SU-DHL-6 (cell line): ENCODE results near the gene WAC.
"Not testable (repeated sequence)": the region's sequence is repeated elsewhere in the genome, so short reads cannot be mapped to it uniquely, and the experiment has no call there.

Source experiments
- H2AFZ ChIP-seq: fragments of 200-600 bp; sonication (generic); 2 replicates; pipeline ENCODE4 v1.6.1; 2014; ENCODE audit warnings: low read depth, mild to moderate bottlenecking, moderate library complexity, mixed read lengths, antibody characterized with exemption, low read length; ENCODE audit not compliant: severe bottlenecking
- H3F3A ChIP-seq: fragments of 200-600 bp; shearing (Covaris generic); 2 replicates; pipeline ENCODE4 v1.6.0; 2016; ENCODE audit warnings: antibody characterized with exemption, mild to moderate bottlenecking; ENCODE audit not compliant: insufficient read depth
- H3K27ac ChIP-seq: fragments of 200-600 bp; sonication (generic); 2 replicates; pipeline ENCODE4 v1.5.1; 2016; ENCODE audit warnings: low read depth, mild to moderate bottlenecking, low read length, moderate library complexity, mixed read lengths
- H3K27me3 ChIP-seq: fragments of 200-600 bp; sonication (generic), shearing (Covaris generic); 2 replicates; pipeline ENCODE4 v1.6.0; 2014; ENCODE audit warnings: mild to moderate bottlenecking, low read length
- H3K36me3 ChIP-seq: fragments of 200-600 bp; sonication (generic); 2 replicates; pipeline ENCODE4 v1.6.1; 2014; ENCODE audit warnings: mild to moderate bottlenecking, low read length, mixed read lengths
- H3K4me2 ChIP-seq: fragments of 300-600, 200-600 bp; shearing (Covaris generic), sonication (generic); 2 replicates; pipeline ENCODE4 v1.6.0; 2014; ENCODE audit warnings: low read length, low read depth, mild to moderate bottlenecking; ENCODE audit not compliant: poor library complexity, severe bottlenecking
- H3K4me3 ChIP-seq: fragments of 200-600 bp; sonication (generic); 2 replicates; pipeline ENCODE4 v1.5.1; 2014; ENCODE audit warnings: antibody characterized with exemption, low read length, mild to moderate bottlenecking, mixed read lengths; ENCODE audit not compliant: insufficient read depth, poor library complexity, severe bottlenecking
- H3K79me2 ChIP-seq: fragments of 200-600 bp; sonication (generic); 2 replicates; pipeline ENCODE4 v1.6.1; 2014; ENCODE audit warnings: mild to moderate bottlenecking, low read length, moderate library complexity; ENCODE audit not compliant: insufficient read depth
- H3K9ac ChIP-seq: fragments of 200-600 bp; sonication (generic); 2 replicates; pipeline ENCODE4 v1.7.0; 2014; ENCODE audit warnings: mild to moderate bottlenecking, low read length
- H3K9me2 ChIP-seq: fragments of 200-600 bp; sonication (generic); replicated peaks from 2 replicates; pipeline ENCODE4 v1.6.1; 2014; ENCODE audit warnings: low read length; ENCODE audit not compliant: insufficient read depth
- H3K9me3 ChIP-seq: fragments of 200-600 bp; sonication (generic); 2 replicates; pipeline ENCODE4 v1.6.1; 2014; ENCODE audit warnings: low read length, mixed read lengths; ENCODE audit not compliant: insufficient read depth
- H4K20me1 ChIP-seq: fragments of 200-600 bp; sonication (generic); 2 replicates; pipeline ENCODE4 v1.6.1; 2014; ENCODE audit warnings: low read depth, mild to moderate bottlenecking, antibody characterized with exemption, low read length, moderate library complexity, mixed read lengths
- CTCF ChIP-seq: fragments of 200-600 bp; sonication (generic); IDR thresholded peaks from one replicate; pipeline ENCODE4 v1.5.1; 2017; ENCODE audit warnings: antibody characterized with exemption, mild to moderate bottlenecking, low read length, moderate library complexity; ENCODE audit not compliant: insufficient read depth, poor library complexity, severe bottlenecking
- EZH2phosphoT487 ChIP-seq: fragments of 200-600 bp; sonication (generic), shearing (Covaris generic); conservative IDR thresholded peaks from 2 replicates; pipeline ENCODE4 v1.6.1; 2018; ENCODE audit warnings: mild to moderate bottlenecking, antibody characterized with exemption, low read length, moderate library complexity, mixed read lengths

The WAC gene

GRCh38 chr10:28604567-28605536, 71.9 kb downstream of the WAC start:
- peaks cover 80% of the 10 kb centered on the region for H4K20me1 ChIP-seq
- no peak overlapping the region for H3K4me2 ChIP-seq
- no peak overlapping the region for H2AFZ ChIP-seq
- no peaks in the 10 kb centered on the region for H3K27me3 ChIP-seq
- no peak for TF ChIP-seq CTCF
- TF ChIP-seq EZH2phosphoT487 = no peak
- H3K9ac ChIP-seq = no peak overlapping the region
- no peak overlapping the region for H3K4me3 ChIP-seq
- H3K79me2 ChIP-seq = peaks cover 86% of the 10 kb centered on the region
- no peak overlapping the region for H3K27ac ChIP-seq
- H3K9me2 ChIP-seq = no peaks in the 10 kb centered on the region
- H3K9me3 ChIP-seq = no peaks in the 10 kb centered on the region
- H3K36me3 ChIP-seq = peaks cover 50% of the 10 kb centered on the region
- H3F3A ChIP-seq = peaks cover 12% of the 10 kb centered on the region; the same call in 1 of the 2 replicates

GRCh38 chr10:28606568-28606967, 73.7 kb downstream of the WAC start:
- no peak overlapping the region for H3K4me2 ChIP-seq
- no peak overlapping the region for H3K27ac ChIP-seq
- H3K36me3 ChIP-seq = peaks cover 51% of the 10 kb centered on the region
- H3F3A ChIP-seq = peaks cover 3% of the 10 kb centered on the region; the same call in 1 of the 2 replicates
- H3K9ac ChIP-seq = no peak overlapping the region
- H3K9me2 ChIP-seq = no peaks in the 10 kb centered on the region
- no peak overlapping the region for H3K4me3 ChIP-seq
- H3K9me3 ChIP-seq = no peaks in the 10 kb centered on the region
- no peaks in the 10 kb centered on the region for H3K27me3 ChIP-seq
- H4K20me1 ChIP-seq = peaks cover 70% of the 10 kb centered on the region
- TF ChIP-seq CTCF (no peak), EZH2phosphoT487 (no peak)
- peaks cover 68% of the 10 kb centered on the region for H3K79me2 ChIP-seq
- no peak overlapping the region for H2AFZ ChIP-seq

- H2AFZ ChIP-seq, H3K9me3 ChIP-seq, H3K27ac ChIP-seq, H3K9ac ChIP-seq, H3K27me3 ChIP-seq, H3K4me2 ChIP-seq, H3K9me2 ChIP-seq, H3F3A ChIP-seq, H3K4me3 ChIP-seq: not testable (repeated sequence)
- Histone ChIP-seq H3K36me3 (peaks cover 70% of the 10 kb centered on the region), H4K20me1 (peaks cover 53% of the 10 kb centered on the region), H3K79me2 (peaks cover 44% of the 10 kb centered on the region)
Observed at GRCh38 chr10:28609636-28610035, 76.7 kb downstream of the WAC start.

GRCh38 chr10:28612877-28613276, 80.0 kb downstream of the WAC start:
- Histone ChIP-seq H4K20me1 (peaks cover 33% of the 10 kb centered on the region), H3K9ac (no peak overlapping the region), H3K27me3 (no peaks in the 10 kb centered on the region), H3K4me3 (no peak overlapping the region), H3K36me3 (peaks cover 85% of the 10 kb centered on the region), H3K79me2 (peaks cover 11% of the 10 kb centered on the region; the same call in 1 of the 2 replicates), H3F3A (peaks cover 1% of the 10 kb centered on the region; the same call in 1 of the 2 replicates), H3K9me3 (no peaks in the 10 kb centered on the region), H2AFZ (no peak overlapping the region), H3K4me2 (no peak overlapping the region), H3K9me2 (no peaks in the 10 kb centered on the region), H3K27ac (no peak overlapping the region)
- no peak for TF ChIP-seq CTCF
- no peak for TF ChIP-seq EZH2phosphoT487
